HG03520 (cell line): Measurements from ENCODE around the gene ZNF600.
"Not testable (repeated sequence)": the region's sequence is repeated elsewhere in the genome, so short reads cannot be mapped to it uniquely, and the experiment has no call there.

Experiments used
- ATAC-seq: cut with Tn5 transposase; IDR thresholded peaks from one replicate; pipeline ENCODE4 v1.9.1; 2021; ENCODE audit warnings: mild to moderate bottlenecking, moderate library complexity; ENCODE audit not compliant: unreplicated experiment

ZNF600 gene

DNA sequence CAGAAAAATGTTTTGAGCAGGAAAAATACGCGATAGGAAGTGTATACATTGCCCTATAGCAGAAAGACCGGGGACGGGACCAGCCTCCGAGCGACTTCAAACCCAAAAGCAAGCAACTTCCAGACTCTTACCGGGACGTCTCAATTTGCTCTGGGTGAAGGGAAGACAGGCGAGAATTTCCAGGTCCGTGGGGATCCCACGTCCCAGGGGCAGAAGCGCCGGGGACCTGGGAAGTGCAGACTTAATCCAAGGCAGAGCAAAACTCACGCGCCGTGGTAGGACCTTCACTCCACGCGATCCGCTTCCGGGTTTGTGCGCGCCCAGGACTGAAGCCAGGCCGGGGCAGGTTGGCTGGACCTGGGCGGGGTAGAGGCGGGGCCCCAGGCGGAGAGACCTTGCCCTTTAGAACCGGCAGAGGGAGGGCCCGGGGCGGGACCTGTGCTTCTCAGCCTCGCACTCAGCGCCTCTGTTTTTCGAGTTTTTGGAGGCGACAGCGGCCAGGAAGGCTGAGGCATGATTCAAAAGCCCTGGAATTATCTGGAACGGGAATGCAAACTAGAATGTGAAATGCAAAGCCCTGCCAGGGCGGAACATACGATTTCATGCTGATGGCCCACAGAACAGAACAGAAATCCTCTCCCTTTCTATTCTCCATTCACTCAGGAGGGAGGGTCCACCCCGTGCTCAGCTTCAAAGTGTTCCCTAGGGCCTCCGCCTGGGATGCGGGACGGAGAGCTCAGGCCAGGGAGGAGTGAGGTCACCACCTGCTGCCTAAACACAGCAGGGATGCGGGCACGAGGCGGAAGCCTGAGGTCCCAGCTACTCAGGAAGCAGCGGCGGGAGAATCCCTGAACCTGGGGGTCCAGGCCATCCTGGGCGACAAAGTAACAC, at the start of gene ZNF600:
ZNF600 (minus strand) TSS at position 328 of the 891 bp plus-strand sequence. CDS start 7,903 bp downstream, outside the sequence.
- ATAC-seq, result peak; percentile 74

DNA sequence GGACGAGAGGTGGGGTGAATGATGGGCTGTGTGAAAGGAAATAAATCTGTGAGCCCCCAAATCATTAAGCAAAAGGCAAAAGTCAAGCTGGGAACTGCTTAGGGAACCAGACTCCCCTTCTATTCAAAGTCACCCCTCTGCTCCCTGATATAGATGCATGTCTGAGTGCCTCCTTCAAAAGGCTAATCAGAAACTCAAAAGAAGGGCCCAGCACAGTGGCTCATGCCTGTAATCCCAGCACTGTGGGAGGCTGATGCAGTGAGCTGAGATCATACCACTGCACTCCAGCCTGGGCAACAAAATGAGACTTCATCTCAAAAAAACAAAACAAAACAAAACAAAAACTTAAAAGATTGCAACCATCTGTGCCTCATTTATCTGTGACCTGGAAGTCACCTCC, 47.7 kb upstream of the ZNF600 start:
- not testable (repeated sequence) for ATAC-seq

DNA sequence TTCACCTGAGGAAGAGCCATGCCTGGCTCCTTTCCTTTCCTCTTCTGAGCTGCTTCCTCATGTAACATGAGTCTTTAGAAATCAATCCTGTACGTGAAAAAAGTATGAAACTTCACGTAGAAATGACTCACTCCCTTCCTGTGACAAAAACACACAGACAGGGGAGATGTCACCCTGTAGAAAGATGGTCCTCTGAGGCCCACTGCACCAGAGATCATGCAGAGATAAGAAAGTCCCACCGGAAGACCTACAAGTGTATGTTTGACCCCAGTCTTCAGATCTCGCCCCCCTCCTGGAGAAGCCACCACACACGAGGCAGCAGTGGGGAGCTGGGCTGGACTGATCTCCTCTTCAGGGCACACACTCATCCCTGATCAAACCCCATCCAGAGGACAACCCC, 47.0 kb upstream of the ZNF600 start:
- ATAC-seq, result not testable (repeated sequence)

GRCh38 chr19:52829866-52830265, 43.3 kb upstream of the ZNF600 start:
- not testable (repeated sequence) for ATAC-seq

DNA sequence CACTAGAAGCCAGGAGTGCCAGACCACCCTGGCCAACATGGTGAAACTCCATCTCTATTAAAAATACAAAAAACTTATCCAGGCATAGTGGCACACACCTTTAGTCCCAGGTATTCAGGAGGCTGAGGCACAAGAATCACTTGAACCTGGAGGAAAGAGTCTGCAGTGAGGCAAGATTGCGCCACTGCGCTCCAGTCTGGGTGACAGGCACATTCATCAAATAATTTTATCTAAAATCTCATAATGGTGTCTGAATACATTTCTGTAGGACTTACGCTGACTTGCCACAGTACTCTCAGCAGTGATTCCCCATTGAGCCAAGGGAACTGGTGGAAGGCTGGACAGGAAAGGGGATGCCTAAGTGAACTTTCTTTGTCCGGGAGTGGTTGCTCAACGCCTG, 39.2 kb upstream of the ZNF600 start:
- ATAC-seq, result no peak

DNA sequence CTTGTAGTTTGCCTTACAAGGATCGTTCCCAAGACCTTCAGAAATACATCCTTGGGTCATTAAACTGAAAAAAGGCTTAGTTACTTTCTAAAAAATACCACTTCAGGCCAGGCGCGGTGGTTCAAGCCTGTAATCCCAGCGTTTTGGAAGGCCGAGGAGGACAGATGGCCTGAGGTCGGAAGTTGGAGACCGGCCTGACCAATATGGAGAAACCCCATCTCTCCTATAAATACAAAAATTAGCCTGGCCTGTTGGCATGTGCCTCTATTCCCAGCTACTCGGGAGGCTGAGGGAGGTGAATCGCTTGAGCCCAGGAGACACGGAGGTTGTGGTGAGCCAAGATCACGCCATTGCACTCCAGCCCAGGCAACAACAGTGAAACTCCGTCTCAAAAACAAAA, 37.1 kb upstream of the ZNF600 start:
- no peak for ATAC-seq

DNA sequence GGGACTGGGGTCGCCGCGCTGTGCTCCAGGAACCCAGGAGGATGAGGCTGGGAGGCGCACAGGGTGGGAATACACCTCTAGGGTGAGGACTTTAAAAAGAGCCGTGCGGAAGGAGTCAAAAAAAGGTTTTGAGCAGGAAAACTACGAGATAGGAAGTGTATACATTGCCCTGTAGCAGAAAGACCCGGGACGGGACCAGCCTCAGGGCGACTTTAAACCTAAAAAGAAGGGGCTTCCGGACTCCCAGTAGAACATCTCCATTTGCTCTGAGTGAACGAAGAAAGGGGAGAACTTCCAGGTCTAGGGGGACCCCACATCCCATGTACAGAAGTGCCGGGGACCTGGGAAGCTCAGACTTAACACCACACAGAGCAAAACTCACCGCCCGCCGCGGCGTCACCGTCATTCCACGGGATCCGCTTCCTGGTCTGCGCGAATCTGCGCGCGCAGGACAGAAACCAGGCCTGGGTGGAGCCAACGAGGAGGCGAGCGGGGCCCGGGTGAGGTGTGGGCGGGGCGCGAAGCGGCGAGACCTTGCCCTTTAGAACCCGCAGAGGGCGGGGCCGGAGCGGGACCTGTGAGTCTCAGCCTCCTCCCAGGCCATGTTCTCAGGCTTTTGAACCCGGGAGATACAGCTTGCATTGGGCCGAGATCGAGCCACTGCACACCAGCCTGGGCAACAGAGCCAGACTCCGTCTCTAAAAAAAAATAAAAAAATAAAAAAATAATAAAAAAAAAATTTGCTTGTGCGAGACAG, 34.8 kb upstream of the ZNF600 start, which contains the start of gene ZNF28:
ZNF28 (minus strand) TSS at position 430 of the 757 bp plus-strand sequence. CDS start 3,675 bp downstream, outside the sequence.
- peak; percentile 93 for ATAC-seq

- ATAC-seq, result peak; percentile 35
Measured at GRCh38 chr19:52820472-52821203, 34.0 kb upstream of the ZNF600 start.

GRCh38 chr19:52809801-52810200, 23.2 kb upstream of the ZNF600 start:
- ATAC-seq, result no peak

DNA sequence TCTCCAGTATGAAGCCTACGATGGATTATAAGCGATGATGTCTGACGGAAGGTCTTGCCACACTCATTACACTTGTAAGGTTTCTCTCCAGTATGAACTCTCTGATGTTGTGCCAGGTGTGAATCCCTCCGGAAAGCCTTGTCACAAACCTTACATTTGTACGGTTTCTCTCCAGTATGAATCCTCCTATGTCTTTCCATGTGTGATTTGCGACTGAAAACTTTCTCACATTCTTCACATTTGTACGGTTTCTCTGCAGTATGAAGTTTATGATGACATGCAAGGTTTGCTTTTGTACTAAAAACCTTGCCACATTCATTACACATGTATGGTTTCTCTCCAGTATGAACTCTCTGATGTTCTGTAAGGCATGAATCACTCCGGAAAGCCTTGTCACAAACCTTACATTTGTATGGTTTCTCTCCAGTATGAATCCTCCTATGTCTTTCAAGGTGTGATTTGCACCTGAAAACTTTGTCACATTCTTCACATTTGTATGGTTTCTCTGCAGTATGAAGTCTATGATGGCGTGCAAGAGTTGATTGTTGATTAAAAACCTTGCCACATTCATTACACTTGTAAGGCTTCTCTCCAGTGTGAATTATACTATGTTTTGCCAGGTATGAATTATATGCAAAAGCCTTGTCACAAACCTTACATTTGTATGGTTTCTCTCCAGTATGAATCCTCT, 13.5 kb upstream of the ZNF600 start:
- not testable (repeated sequence) for ATAC-seq

DNA sequence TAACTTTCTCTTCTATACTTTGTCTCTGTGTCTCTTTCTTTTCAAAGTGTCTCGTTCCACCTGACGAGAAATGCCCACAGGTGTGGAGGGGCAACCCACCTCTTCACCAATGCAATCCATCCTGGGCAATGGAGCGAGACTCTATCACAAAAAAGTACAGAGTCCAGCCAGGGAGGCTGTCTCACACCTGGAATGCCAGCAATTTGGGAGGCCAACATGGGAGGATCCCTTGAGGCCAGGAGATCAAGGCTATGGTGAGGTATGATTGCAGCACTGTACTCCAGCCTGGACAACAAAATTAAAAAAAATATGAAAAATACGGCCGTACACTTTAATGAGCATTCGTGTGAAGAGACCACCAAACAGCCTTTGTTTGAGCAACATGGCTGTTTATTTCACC, 2.8 kb upstream of the ZNF600 start:
- no peak for ATAC-seq

GRCh38 chr19:52786078-52786463, 520 bp downstream of the ZNF600 start:
- no peak for ATAC-seq

- no peak for ATAC-seq
Measured at GRCh38 chr19:52785506-52785905, 1.1 kb downstream of the ZNF600 start.

GRCh38 chr19:52782864-52783263, 3.7 kb downstream of the ZNF600 start:
- not testable (repeated sequence) for ATAC-seq

- ATAC-seq, result no peak
Measured at GRCh38 chr19:52778811-52779210, 7.8 kb downstream of the ZNF600 start.

GRCh38 chr19:52756447-52756846, 30.1 kb downstream of the ZNF600 start:
- ATAC-seq, result not testable (repeated sequence)

DNA sequence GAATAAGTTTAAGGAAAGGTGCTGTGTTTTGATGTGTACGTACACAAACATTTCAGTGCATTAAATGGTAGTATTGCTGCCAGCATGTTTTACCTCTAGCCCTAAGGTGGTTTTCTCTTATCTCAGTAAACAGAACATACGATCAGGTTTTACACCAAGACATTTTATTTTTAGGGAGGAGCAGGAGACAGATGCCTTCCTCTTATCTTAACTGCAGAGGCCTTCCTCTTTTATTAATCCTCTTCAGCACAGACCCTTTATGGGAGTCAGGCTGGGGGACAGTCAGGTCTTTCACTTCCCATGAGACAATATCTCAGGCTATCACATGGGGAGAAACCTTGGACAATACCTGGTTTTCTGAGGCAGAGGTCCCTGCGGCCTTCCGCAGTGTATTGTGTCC, 36.8 kb downstream of the ZNF600 start:
- no peak for ATAC-seq

GRCh38 chr19:52748336-52748950, 38.1 kb downstream of the ZNF600 start:
- ATAC-seq, result no peak

DNA sequence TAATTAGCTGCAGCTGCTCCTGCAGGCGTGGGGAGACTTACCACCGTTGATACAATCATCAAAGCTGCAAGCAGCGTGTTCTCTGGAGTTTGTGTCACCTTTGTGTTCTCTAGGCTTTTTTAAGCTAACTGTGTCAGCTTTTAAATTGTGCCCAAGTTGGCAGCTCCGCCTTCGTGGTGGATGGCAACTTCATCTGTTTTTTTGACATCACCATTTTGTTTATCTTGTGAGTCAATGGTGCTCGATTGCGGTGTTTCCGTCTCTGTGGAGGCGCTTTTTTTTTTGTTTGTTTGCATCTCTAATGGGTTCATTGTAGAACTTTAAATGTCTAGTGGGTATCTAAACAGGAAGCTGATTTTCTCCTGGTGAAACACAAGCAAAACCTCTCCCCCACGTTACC, 40.7 kb downstream of the ZNF600 start:
- ATAC-seq, result not testable (repeated sequence)

- ATAC-seq, result no peak
Measured at GRCh38 chr19:52743091-52743490, 43.5 kb downstream of the ZNF600 start.
